HCT116 (cell line): ENCODE data around the gene SET. TPM values are rescaled to one million over a fixed set of nuclear protein-coding genes. Genes with fewer than 3 reads are reported as not detected.

ENCODE experiments used
- ATAC-seq: fragments of 200-7000 bp; cut with Tn5 transposase; 2 replicates; pipeline ENCODE4 v1.9.1; 2020; ENCODE audit warnings: mild to moderate bottlenecking, moderate library complexity
- BruUV-seq: library from RNA; stranded (reverse); fragments of 400-500 nt; replicated peaks from 2 replicates; lab custom pipeline; 2021; lab: Mats Ljungman, UMichigan
- CTCF ChIA-PET: fragments of 300-600 bp; sonication (Branson Sonifier 250); formaldehyde crosslinking; loops from one replicate; lab custom pipeline; 2021; ENCODE audit warnings: antibody characterized with exemption; lab: Charles Lee
- POLR2A ChIA-PET: fragments of 300-600, 350-600 bp; sonication (Branson Sonifier 250); formaldehyde crosslinking; loops from one replicate; lab custom pipeline; 2021; ENCODE audit warnings: antibody characterized with exemption; lab: Charles Lee
- RAD21 ChIA-PET, 2 experiments: fragments of 300-600 bp; sonication (Branson Sonifier 250); formaldehyde crosslinking; loops; one replicate each; lab custom pipeline; 2023; ENCODE audit warnings: low total read pairs in 2 of 2; ENCODE audit not compliant: uncharacterized antibody in 2 of 2, unreplicated experiment in 2 of 2, low non-redundant PET in 1 of 2; lab: Charles Lee
- DNase-seq: peaks from one replicate; pipeline ENCODE4 v3.0.0-alpha.2; 2010; ENCODE audit warnings: low read depth, low spot score
- H2AFZ ChIP-seq: fragments of 200-600 bp; shearing (Covaris generic), sonication (generic); 2 replicates; pipeline ENCODE4 v1.6.1; 2017; ENCODE audit warnings: low read depth, mixed run types, mixed read lengths, antibody characterized with exemption, low read length; ENCODE audit not compliant: poor library complexity, severe bottlenecking
- H3K27ac ChIP-seq: 2 replicates; pipeline ENCODE4 v1.5.1; 2012; ENCODE audit warnings: low read depth, low read length
- H3K27me3 ChIP-seq: fragments of 200-600 bp; sonication (generic); 2 replicates; pipeline ENCODE4 v1.6.1; 2016; ENCODE audit warnings: mixed run types, low read length, mixed read lengths; ENCODE audit not compliant: insufficient read depth
- H3K36me3 ChIP-seq, 2 experiments: fragments of 200-500 bp in 1 of 2; fragments of 200-600 bp in 1 of 2; sonication (Bioruptor generic) in 1 of 2; sonication (generic) in 1 of 2; 2 replicates each; pipeline versions ENCODE4 v1.5.1 to v1.6.1; 2014 to 2016; ENCODE audit warnings: low read length in 2 of 2, inconsistent platforms in 1 of 2, mixed read lengths in 1 of 2, mixed run types in 1 of 2; ENCODE audit not compliant: insufficient read depth in 2 of 2, control insufficient read depth in 1 of 2
- H3K4me1 ChIP-seq, 2 experiments: fragments of 200-600 bp in 1 of 2; sonication (generic) in 1 of 2; 2 replicates each; pipeline versions ENCODE4 v1.5.1 to v1.6.1; 2012 to 2017; ENCODE audit warnings: low read length in 2 of 2, inconsistent platforms in 1 of 2, mild to moderate bottlenecking in 1 of 2, mixed read lengths in 1 of 2, mixed run types in 1 of 2, moderate library complexity in 1 of 2; ENCODE audit not compliant: insufficient read depth in 2 of 2, control insufficient read depth in 1 of 2
- H3K4me2 ChIP-seq: fragments of 200-600 bp; sonication (generic); 2 replicates; pipeline ENCODE4 v1.6.1; 2017; ENCODE audit warnings: mixed run types, low read length, mixed read lengths
- H3K4me3 ChIP-seq, 2 experiments: fragments of 200-600 bp in 1 of 2; sonication (generic) in 1 of 2; replicated peaks in 1 of 2; 2 replicates each; pipeline ENCODE4 v1.5.1; 2011 to 2016; ENCODE audit warnings: low read length in 2 of 2, control low read depth in 1 of 2, low read depth in 1 of 2, mild to moderate bottlenecking in 1 of 2, mixed read lengths in 1 of 2, mixed run types in 1 of 2
- H3K79me2 ChIP-seq: fragments of 200-600 bp; sonication (generic); 2 replicates; pipeline ENCODE4 v1.6.1; 2017; ENCODE audit warnings: mild to moderate bottlenecking, mixed run types, low read length, moderate library complexity, mixed read lengths; ENCODE audit not compliant: insufficient read depth
- H3K9ac ChIP-seq: fragments of 200-600 bp; sonication (generic); 2 replicates; pipeline ENCODE4 v1.6.1; 2016; ENCODE audit warnings: low read length, mixed read lengths
- H3K9me2 ChIP-seq: fragments of 200-600 bp; sonication (generic), shearing (Covaris generic); 2 replicates; pipeline ENCODE4 v1.6.1; 2017; ENCODE audit warnings: mixed run types, mild to moderate bottlenecking, moderate library complexity; ENCODE audit not compliant: insufficient read depth
- H3K9me3 ChIP-seq, 2 experiments: fragments of 200-500 bp in 1 of 2; fragments of 200-600 bp in 1 of 2; sonication (Bioruptor generic) in 1 of 2; sonication (generic) in 1 of 2; 2 replicates each; pipeline ENCODE4 v1.6.1; 2014 to 2017; ENCODE audit warnings: low read length in 2 of 2, mixed read lengths in 2 of 2, inconsistent platforms in 1 of 2, low read depth in 1 of 2, mild to moderate bottlenecking in 1 of 2, mixed run types in 1 of 2, moderate library complexity in 1 of 2; ENCODE audit not compliant: control insufficient read depth in 1 of 2, insufficient read depth in 1 of 2
- H4K20me1 ChIP-seq: fragments of 200-600 bp; sonication (generic), shearing (Covaris generic); 2 replicates; pipeline ENCODE4 v1.6.1; 2017; ENCODE audit warnings: mixed run types, mild to moderate bottlenecking, moderate library complexity; ENCODE audit not compliant: insufficient read depth
- EZH2phosphoT487 ChIP-seq: fragments of 200-600 bp; IDR thresholded peaks from 2 replicates; pipeline ENCODE4 v1.6.1; 2018; ENCODE audit warnings: antibody characterized with exemption, borderline replicate concordance
- MAX ChIP-seq: IDR thresholded peaks from 2 replicates; pipeline ENCODE4 v1.6.1; 2012
- POLR2A ChIP-seq: IDR thresholded peaks from 2 replicates; pipeline ENCODE4 v1.7.0; 2011; ENCODE audit warnings: borderline replicate concordance; ENCODE audit not compliant: insufficient read depth, insufficient read length; ENCODE audit errors: extremely low read depth
- POLR2AphosphoS5 ChIP-seq: IDR thresholded peaks from 2 replicates; pipeline ENCODE4 v1.6.1; 2011; ENCODE audit warnings: mild to moderate bottlenecking, low read depth, low read length, moderate library complexity
- SP1 ChIP-seq: IDR thresholded peaks from 2 replicates; pipeline ENCODE4 v1.6.1; 2012; ENCODE audit warnings: low read depth
- TCF7L2 ChIP-seq: IDR thresholded peaks from 2 replicates; pipeline ENCODE4 v1.7.0; 2011; ENCODE audit warnings: borderline replicate concordance, inconsistent platforms; ENCODE audit not compliant: insufficient read depth, insufficient read length; ENCODE audit errors: extremely low read depth
- YY1 ChIP-seq: IDR thresholded peaks from 2 replicates; pipeline ENCODE4 v1.6.1; 2011; ENCODE audit warnings: low read length, low read depth, moderate library complexity, mild to moderate bottlenecking; ENCODE audit not compliant: insufficient replicate concordance; ENCODE audit errors: extremely low read depth
- ZFX ChIP-seq: fragments of 450-650 bp; IDR thresholded peaks from 2 replicates; pipeline ENCODE4 v1.6.1; 2017
- intact Hi-C: fragments of 100-400 bp; cut with micrococcal nuclease; formaldehyde crosslinking; loops from 2 replicates; pipeline ENCODE4 v1.10.0; 2022
- total RNA-seq: library from RNA; stranded (reverse); gene quantifications from one replicate; pipeline ENCODE4 v1.2.1, GENCODE V29; 2021; ENCODE audit not compliant: unreplicated experiment
- TF ChIP-seq, protein P1 (sequence below): IDR thresholded peaks from 2 replicates; pipeline ENCODE4 v1.6.1; 2012; ENCODE audit warnings: low read depth

The SET gene
- total RNA-seq, 1 experiment from 2014 or later: 595 TPM

- POLR2A ChIA-PET: interaction anchor here (0.8 to 1.0 kb wide), 2 partner anchors 25 to 79 kb away, joined by 3 read pairs; no protein-coding TSS in a partner anchor
- Histone ChIP-seq H2AFZ (no peak overlapping the region), H3K79me2 (peaks cover 9% of the 10 kb centered on the region; the same call in 1 of the 2 replicates), H3K36me3 (no peaks in the 10 kb centered on the region; a peak in 1 of 4 replicates), H3K9me2 (no peaks in the 10 kb centered on the region), H3K4me3 (peak overlapping the region; percentile 93 to 97), H3K27ac (peak overlapping the region; percentile 62), H3K4me2 (peak overlapping the region; percentile 88), H3K4me1 (peaks cover 9 to 28% of the 10 kb centered on the region in 2 experiments), H3K9ac (peak overlapping the region; percentile 93), H4K20me1 (no peaks in the 10 kb centered on the region), H3K9me3 (no peaks in the 10 kb centered on the region), H3K27me3 (no peaks in the 10 kb centered on the region)
- ATAC-seq (no peak), DNase-seq (no peak)
- intact Hi-C loops: no loop called here
- TF ChIP-seq POLR2AphosphoS5 (peak; percentile 35; the same call in 1 of the 2 replicates), POLR2A (no peak)
- CTCF ChIA-PET: interaction anchor here (1.0 to 1.8 kb wide), 4 partner anchors 10 to 205 kb away, joined by 3 to 14 read pairs (median 4); no protein-coding TSS in a partner anchor
- BruUV-seq: TSS peak; percentile 55
- RAD21 ChIA-PET: no interaction called here
Measured at GRCh38 chr9:128723352-128723865, 34.4 kb downstream of the SET start.

DNA sequence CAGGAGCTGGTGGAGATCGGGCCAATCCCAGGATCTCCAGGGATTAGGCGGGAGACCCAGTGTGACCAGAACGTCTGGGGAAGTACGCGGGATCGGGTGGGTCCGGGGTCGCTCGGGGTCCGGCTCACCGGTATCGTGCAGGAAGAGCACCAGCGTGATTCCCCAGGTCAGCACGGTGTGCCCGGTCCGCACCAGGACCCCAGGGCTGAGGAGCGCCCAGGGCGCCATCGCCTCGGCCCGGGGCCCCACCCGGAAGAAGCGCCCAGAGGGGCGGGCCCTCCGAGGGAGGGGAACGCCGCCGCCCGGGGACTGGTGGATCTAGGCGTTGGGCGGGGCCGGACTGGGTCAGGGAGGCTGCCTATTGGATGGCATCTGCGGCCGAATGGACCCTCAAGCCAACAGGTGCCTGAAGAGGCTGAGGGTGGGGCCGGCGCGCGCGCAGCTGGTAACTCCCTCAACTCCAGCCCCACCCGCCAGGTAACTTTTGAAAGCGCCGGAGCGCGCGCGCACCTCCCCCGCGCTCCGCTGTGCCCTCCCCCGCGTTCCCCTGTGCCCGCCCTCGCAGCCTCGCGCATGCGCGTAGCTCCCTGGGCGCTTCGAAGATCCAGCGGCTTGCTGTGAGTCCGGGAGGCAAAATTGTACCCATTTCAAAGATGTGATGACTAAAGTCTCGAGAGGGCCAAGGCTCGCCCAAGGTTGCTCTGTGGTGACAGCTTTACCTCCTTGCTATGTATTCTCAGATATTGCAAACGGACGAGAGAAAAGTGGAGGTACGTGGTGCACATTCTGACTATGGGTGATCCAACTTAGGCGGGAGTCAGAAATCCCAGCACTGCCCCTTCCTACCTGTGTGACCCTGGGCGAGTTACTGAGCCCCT, 35.1 kb downstream of the SET start, which contains the start of gene ZDHHC12:
Gene ZDHHC12 (minus strand): TSS at position 262 of the 878 bp plus-strand sequence. CDS start 34 bp downstream, at position 228.
- Histone ChIP-seq H3K4me3 (peak within 1 kb of the TSS; percentile 93 to 97), H3K9me2 (no peaks in the 10 kb centered on the region), H4K20me1 (no peaks in the 10 kb centered on the region), H3K4me1 (peaks cover 9 to 28% of the 10 kb centered on the region in 2 experiments), H3K27me3 (no peaks in the 10 kb centered on the region), H2AFZ (no peak within 1 kb of the TSS), H3K9me3 (no peaks in the 10 kb centered on the region), H3K9ac (peak within 1 kb of the TSS; percentile 93), H3K36me3 (no peaks in the 10 kb centered on the region), H3K79me2 (peaks cover 9% of the 10 kb centered on the region; the same call in 1 of the 2 replicates), H3K27ac (peak within 1 kb of the TSS; percentile 65), H3K4me2 (peak within 1 kb of the TSS; percentile 88)
- ChIA-PET RAD21 (interaction anchor here in 1 of 2 experiments (0.7 kb wide), 1 partner anchor 203 kb away, joined by 3 read pairs; no protein-coding TSS in a partner anchor), CTCF (interaction anchor here (0.8 to 1.8 kb wide), 8 partner anchors 9 to 224 kb away, joined by 3 to 14 read pairs (median 4); partner anchors contain the start of genes DOLK, ENDOG, NUP188 and PKN3), POLR2A (interaction anchor here (0.8 to 1.2 kb wide), 3 partner anchors 26 to 80 kb away, joined by 3 to 12 read pairs (median 3); no protein-coding TSS in a partner anchor)
- ATAC-seq: peak; percentile 93
- TF ChIP-seq, protein P1, sequence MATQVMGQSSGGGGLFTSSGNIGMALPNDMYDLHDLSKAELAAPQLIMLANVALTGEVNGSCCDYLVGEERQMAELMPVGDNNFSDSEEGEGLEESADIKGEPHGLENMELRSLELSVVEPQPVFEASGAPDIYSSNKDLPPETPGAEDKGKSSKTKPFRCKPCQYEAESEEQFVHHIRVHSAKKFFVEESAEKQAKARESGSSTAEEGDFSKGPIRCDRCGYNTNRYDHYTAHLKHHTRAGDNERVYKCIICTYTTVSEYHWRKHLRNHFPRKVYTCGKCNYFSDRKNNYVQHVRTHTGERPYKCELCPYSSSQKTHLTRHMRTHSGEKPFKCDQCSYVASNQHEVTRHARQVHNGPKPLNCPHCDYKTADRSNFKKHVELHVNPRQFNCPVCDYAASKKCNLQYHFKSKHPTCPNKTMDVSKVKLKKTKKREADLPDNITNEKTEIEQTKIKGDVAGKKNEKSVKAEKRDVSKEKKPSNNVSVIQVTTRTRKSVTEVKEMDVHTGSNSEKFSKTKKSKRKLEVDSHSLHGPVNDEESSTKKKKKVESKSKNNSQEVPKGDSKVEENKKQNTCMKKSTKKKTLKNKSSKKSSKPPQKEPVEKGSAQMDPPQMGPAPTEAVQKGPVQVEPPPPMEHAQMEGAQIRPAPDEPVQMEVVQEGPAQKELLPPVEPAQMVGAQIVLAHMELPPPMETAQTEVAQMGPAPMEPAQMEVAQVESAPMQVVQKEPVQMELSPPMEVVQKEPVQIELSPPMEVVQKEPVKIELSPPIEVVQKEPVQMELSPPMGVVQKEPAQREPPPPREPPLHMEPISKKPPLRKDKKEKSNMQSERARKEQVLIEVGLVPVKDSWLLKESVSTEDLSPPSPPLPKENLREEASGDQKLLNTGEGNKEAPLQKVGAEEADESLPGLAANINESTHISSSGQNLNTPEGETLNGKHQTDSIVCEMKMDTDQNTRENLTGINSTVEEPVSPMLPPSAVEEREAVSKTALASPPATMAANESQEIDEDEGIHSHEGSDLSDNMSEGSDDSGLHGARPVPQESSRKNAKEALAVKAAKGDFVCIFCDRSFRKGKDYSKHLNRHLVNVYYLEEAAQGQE: no peak
- TF ChIP-seq POLR2AphosphoS5 (peak; percentile 85), EZH2phosphoT487 (no peak), YY1 (peak; percentile 84), ZFX (0 out of 2 replicates have a peak, but pooled peaks have one; percentile 5), TCF7L2 (no peak), SP1 (no peak), POLR2A (peak; percentile 82), MAX (no peak)
- intact Hi-C loops: no loop called here
- DNase-seq: peak; percentile 96
- no TSS peak for BruUV-seq
